Effector memory CD4-positive, alpha-beta T cell (primary cell): ENCODE measurements around the gene GPR148.
"Not testable (repeated sequence)": the region's sequence is repeated elsewhere in the genome, so short reads cannot be mapped to it uniquely, and the experiment has no call there.

Source experiments
- DNase-seq, 3 donors: peaks; one replicate each; pipeline ENCODE4 v3.0.0-alpha.2; 2020
- H3K27ac ChIP-seq: 2 replicates; pipeline ENCODE4 v1.7.0; 2013; ENCODE audit warnings: mild to moderate bottlenecking, low read length, moderate library complexity; ENCODE audit not compliant: insufficient read depth, poor library complexity, severe bottlenecking
- H3K27me3 ChIP-seq: replicated peaks from 2 replicates; pipeline ENCODE4 v1.7.0; 2013; ENCODE audit warnings: mild to moderate bottlenecking, low read length; ENCODE audit not compliant: insufficient read depth, control insufficient read depth, poor library complexity, severe bottlenecking
- H3K36me3 ChIP-seq: 2 replicates; pipeline ENCODE4 v1.7.0; 2013; ENCODE audit warnings: mild to moderate bottlenecking, low read length, moderate library complexity; ENCODE audit not compliant: control insufficient read depth, insufficient read depth
- H3K4me1 ChIP-seq: 2 replicates; pipeline ENCODE4 v1.7.0; 2013; ENCODE audit warnings: low read length, mild to moderate bottlenecking; ENCODE audit not compliant: control insufficient read depth, insufficient read depth, poor library complexity, severe bottlenecking
- H3K4me3 ChIP-seq: 2 replicates; pipeline ENCODE4 v1.7.0; 2013; ENCODE audit warnings: low read length, low read depth, mild to moderate bottlenecking; ENCODE audit not compliant: insufficient read depth, poor library complexity, severe bottlenecking
- H3K9me3 ChIP-seq: 2 replicates; pipeline ENCODE4 v1.7.0; 2013; ENCODE audit warnings: mild to moderate bottlenecking, low read length, moderate library complexity; ENCODE audit not compliant: control insufficient read depth
- total RNA-seq, 3 donors: gene quantifications; one replicate each; lab custom pipeline; 2026; lab: John Stamatoyannopoulos, UW

GPR148 gene, protein sequence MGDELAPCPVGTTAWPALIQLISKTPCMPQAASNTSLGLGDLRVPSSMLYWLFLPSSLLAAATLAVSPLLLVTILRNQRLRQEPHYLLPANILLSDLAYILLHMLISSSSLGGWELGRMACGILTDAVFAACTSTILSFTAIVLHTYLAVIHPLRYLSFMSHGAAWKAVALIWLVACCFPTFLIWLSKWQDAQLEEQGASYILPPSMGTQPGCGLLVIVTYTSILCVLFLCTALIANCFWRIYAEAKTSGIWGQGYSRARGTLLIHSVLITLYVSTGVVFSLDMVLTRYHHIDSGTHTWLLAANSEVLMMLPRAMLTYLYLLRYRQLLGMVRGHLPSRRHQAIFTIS
- 0 reads per million in 3 donors for total RNA-seq

DNA sequence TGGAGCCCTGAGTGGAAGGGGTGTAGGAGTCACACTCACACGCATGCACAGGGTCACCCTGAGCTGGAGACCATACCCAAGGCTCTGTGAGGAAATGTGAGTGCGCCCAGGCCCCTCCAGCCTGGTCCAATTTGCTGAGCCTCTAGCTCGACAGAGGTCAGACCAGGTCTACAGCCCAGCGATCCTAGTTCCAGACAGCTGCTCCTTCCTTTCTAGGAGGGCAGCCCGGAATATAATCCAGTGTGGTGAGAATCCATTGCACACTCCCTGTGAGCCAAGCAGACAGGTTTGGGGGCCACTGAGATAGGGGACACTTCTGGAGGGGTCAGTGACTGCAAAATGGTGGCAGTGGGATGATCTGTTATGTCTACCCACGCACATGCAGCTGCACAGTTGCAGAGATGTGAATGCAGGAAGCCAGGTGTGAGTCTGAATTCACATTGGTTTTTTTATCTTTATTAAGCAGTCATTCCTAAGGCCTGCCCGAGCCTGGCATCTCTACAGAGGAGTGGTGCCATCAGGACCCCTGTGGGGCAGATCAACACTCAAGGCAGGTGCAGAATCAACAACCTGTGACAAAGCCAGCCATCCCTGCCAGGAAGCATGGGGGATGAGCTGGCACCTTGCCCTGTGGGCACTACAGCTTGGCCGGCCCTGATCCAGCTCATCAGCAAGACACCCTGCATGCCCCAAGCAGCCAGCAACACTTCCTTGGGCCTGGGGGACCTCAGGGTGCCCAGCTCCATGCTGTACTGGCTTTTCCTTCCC is at the start of gene GPR148:
Gene GPR148, plus strand, starts transcription at position 522 of the 768 bp plus-strand sequence. Its CDS starts 82 bp downstream, at position 604.
- Histone ChIP-seq H3K4me3 (peak within 1 kb of the TSS; percentile 71), H3K27me3 (no peaks in the 10 kb centered on the region), H3K36me3 (no peaks in the 10 kb centered on the region), H3K9me3 (no peaks in the 10 kb centered on the region), H3K4me1 (peaks cover 15% of the 10 kb centered on the region), H3K27ac (peak within 1 kb of the TSS; percentile 79)
- no peak for DNase-seq

DNA sequence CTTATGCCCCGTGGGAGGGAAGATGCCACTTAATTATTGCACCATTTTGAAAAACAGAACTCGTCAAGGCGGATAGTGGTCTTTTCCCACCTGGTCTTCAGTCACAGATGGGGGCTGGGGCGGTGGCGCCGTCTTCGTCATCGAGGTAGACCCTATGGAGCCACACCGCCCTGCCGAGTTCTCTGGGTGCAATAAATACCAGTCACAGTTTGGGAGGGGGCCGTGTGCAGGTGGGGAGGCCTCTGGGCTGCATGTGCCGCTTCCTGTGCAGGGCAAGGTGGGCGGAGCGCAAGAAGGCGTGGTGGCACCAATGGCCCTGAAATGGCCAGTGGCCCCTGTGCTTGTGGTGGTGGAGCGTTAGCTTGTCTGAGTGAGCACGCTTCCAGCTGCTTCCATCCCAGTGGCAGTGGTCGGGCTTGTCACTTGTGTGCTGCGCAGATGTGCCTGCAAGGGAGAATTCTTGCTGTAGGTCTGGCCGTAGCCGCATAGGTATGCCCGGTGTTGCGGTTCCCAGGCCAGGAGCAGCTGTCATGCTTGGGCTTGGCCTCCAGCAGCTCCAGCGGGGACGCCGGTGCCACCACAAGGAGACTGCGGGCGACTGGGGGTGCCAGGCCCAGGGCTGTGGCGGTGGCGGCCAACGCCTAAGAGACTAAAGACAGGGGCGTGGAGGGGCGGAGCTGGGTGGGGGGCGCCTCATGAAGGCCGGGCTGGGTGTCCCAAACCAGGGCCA is 36.7 kb upstream of the GPR148 start:
- DNase-seq, H3K4me1 ChIP-seq, H3K4me3 ChIP-seq: not testable (repeated sequence)

DNA sequence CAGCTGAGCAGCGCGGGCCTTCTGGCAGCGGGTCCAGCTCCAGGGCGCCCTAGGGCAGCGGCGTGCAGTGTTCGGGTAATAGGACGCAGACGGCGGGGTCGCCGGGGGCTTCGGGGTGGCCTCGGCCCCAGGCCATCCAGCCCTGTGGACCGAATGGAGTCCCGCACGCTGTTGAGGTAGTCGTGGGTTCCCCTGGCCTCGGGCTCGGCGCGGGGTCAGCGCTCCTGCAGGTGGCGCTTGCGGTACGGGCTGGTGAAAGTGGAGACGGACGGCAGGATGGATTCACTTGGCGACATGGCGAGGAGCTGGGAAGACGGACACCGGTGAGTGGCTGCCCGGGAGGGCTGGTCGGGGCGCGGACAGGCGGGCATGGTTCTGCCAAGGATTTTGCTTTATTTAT is 35.4 kb upstream of the GPR148 start:
- DNase-seq, H3K27me3 ChIP-seq, H3K4me1 ChIP-seq, H3K27ac ChIP-seq, H3K4me3 ChIP-seq, H3K36me3 ChIP-seq, H3K9me3 ChIP-seq: not testable (repeated sequence)

More for the DNA sequence above, 36.7 kb upstream of the GPR148 start:
- H3K36me3 ChIP-seq, H3K9me3 ChIP-seq, H3K27me3 ChIP-seq, H3K27ac ChIP-seq: not testable (repeated sequence)

DNA sequence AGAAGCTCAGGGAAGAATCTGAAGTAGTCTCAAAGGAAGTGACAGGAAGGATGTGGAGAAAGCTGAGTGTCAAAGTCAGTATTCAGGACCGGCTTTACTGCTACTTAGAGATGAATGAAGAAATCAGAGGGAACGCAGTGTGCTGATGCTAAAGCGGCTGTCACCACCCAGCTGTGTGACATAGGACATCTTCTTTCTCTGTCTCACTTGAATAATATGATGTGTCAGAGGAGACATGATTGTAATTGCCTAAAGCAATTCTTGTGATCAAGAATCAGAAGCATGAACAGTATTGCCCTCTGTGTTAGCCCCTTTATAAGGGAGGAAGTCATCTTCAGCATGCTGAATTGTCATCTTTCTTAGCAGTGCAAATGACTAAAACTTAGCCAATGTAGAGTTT is 25.6 kb upstream of the GPR148 start:
- H3K4me1 ChIP-seq, DNase-seq, H3K27me3 ChIP-seq, H3K4me3 ChIP-seq, H3K36me3 ChIP-seq, H3K9me3 ChIP-seq, H3K27ac ChIP-seq: not testable (repeated sequence)

DNA sequence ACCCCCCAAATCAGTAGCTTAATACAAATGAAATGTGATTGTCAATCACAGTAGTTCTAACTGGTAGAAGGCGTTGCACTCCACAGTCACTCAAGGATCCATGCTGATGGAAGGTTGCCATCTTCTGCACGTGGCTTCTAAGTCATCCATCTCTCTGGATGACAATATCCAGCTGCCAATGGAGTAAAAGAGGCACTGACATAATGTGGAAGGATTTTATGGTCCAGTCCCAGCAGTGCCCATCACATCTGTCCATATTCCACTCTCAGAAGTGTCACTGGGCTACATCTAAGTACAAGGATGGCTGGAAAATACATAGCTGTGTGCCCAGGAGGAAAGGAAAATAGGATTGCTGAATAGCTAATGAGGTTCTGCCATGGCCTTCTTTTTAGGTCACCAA is 14.1 kb upstream of the GPR148 start:
- not testable (repeated sequence) for H3K4me3 ChIP-seq, H3K4me1 ChIP-seq, DNase-seq, H3K36me3 ChIP-seq, H3K9me3 ChIP-seq, H3K27me3 ChIP-seq, H3K27ac ChIP-seq

DNA sequence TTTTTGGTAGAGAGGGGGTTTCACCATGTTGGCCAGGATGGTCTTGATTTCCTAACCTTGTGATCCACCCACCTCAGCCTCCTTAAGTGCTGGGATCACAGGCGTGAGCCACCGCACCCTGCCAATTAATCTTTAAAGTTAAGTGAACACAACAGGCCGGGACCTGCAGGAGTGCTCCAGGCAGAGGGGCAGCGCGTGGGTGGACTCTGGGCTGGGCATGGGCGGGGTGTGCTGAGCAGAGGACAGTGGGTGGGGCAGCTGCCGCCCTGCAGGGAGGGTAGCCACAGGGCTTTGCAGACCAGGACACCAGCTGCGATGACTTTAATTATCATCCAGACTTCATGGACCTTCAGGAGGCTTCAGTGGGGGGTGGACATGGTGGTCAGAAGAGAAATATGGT is 8.8 kb upstream of the GPR148 start:
- no peak overlapping the region for H3K27ac ChIP-seq
- H3K27me3 ChIP-seq = no peaks in the 10 kb centered on the region
- H3K4me3 ChIP-seq = no peak overlapping the region
- no peaks in the 10 kb centered on the region for H3K9me3 ChIP-seq
- no peaks in the 10 kb centered on the region for H3K36me3 ChIP-seq
- DNase-seq = no peak
- H3K4me1 ChIP-seq = no peaks in the 10 kb centered on the region

DNA sequence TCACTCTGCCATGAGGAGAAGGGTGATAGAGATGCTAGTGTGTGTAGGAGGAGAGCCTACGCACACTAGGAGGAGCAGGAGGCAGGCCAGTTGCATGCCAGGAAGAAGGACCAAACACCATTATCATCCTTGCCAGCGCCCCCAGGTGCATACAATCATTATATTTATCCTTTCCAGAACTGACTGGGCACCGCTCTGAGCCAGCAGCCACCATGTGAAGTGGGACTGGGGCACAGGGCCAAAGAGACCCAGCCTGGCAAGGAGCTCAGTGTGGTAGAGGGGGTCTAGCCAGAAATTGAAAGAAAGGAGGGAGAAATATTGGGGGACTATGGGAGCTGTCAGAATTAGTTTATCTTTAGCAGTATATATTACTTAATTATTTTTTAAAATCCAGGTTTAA is 8.3 kb upstream of the GPR148 start:
- Histone ChIP-seq H3K9me3 (no peaks in the 10 kb centered on the region), H3K27ac (no peak overlapping the region), H3K4me1 (no peaks in the 10 kb centered on the region), H3K4me3 (no peak overlapping the region), H3K36me3 (no peaks in the 10 kb centered on the region), H3K27me3 (no peaks in the 10 kb centered on the region)
- no peak for DNase-seq

DNA sequence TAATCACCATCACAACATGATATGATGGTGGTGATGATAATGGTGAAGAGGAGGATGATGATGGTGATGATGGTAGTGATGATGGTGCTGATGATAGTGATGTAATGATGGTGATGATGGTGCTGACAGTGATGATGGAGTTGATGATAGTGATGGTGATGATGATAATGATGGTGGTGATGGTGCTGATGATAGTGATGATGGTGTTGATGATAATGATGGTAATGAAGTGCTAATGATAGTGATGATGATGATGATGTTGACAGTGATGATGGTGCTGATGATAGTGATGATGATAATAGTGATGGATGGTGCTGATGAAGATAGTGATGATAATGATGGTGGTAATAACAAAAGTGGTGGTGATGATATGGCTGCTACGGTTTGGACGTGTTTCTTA is 4.4 kb upstream of the GPR148 start:
- peaks cover 15% of the 10 kb centered on the region for H3K4me1 ChIP-seq
- no peak for DNase-seq

DNA sequence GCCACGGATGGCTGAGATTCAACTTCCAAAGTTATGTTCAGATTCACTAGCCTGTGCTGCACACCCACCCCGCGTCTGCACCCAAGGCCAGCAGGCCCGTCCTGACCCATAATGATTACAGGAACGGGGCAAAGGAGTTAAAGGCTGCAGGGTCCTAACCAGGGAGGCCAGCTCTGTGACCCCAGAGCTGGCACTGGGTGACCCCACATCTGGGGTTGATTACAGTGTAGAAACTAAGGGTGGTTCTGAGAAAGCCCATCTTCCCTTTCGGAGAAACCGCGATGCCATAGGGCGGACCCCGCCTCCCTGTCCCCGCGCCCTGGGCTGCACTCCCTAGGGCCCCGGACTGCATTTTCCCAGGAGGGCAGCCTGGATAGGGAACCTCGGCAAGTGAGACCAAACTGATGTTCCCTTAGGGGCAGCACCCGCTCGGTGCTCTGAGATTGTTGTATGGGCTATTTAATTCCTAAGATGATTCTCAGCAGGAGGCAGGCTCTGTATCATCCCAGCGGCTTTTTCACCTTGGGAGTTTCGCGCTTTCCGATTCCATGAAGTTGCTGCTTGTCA is 2.2 kb upstream of the GPR148 start:
- H3K27me3 ChIP-seq = no peaks in the 10 kb centered on the region
- peaks cover 15% of the 10 kb centered on the region for H3K4me1 ChIP-seq
- DNase-seq = no peak
- no peaks in the 10 kb centered on the region for H3K36me3 ChIP-seq
- no peaks in the 10 kb centered on the region for H3K9me3 ChIP-seq
- peak overlapping the region; percentile 79 for H3K27ac ChIP-seq
- H3K4me3 ChIP-seq = peak overlapping the region; percentile 71

More for the DNA sequence above, 4.4 kb upstream of the GPR148 start:
- H3K27me3 ChIP-seq = no peaks in the 10 kb centered on the region
- H3K36me3 ChIP-seq = no peaks in the 10 kb centered on the region
- H3K4me3 ChIP-seq = no peak overlapping the region
- H3K9me3 ChIP-seq = no peaks in the 10 kb centered on the region
- H3K27ac ChIP-seq = no peak overlapping the region
